ENCODE measurements around the gene TCAF1.
A peak's percentile ranks its signal among the peaks of the same experiment; 100 is the strongest.

The TCAF1 gene

DNA sequence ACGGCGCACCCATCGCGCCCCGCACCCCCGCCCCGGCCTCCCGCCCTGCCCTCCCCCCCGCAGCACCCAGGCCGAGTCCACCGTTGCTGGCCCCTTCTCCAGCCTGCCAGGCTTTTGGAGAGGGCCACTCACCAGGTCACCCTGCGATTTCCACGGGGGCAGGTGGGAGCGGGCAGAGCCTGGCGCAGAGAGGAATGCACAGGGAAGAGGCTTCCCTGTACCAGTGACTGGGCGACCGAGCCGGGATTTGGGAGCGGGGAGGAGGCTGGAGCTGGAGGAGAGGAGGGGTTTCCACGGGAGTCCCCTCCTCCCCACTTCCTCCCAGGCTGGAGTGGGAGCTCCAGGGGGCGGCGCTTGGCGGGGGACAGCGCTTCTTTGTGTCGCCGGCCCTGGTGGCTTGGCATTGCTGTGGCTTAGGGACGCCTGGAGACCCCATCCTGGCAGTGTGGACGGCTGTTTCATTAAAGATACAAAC, 19.3 kb downstream of the TCAF1 start:
- peaks cover 24% of the 10 kb centered on the region for H3K4me1 ChIP-seq (ENCODE audit: control insufficient read depth, low read length)
- H4K20me1 ChIP-seq (ENCODE audit: control insufficient read depth, insufficient read depth, low read depth, low read length): no peaks in the 10 kb centered on the region
- H3K4me2 ChIP-seq (ENCODE audit: low read length): peak overlapping the region; percentile 18; the same call in 1 of the 2 replicates
- TF ChIP-seq EZH2phosphoT487 (IDR thresholded peaks at IDR 0.05; ENCODE audit: borderline replicate concordance, low read length): no peak
- TF ChIP-seq, protein P1, sequence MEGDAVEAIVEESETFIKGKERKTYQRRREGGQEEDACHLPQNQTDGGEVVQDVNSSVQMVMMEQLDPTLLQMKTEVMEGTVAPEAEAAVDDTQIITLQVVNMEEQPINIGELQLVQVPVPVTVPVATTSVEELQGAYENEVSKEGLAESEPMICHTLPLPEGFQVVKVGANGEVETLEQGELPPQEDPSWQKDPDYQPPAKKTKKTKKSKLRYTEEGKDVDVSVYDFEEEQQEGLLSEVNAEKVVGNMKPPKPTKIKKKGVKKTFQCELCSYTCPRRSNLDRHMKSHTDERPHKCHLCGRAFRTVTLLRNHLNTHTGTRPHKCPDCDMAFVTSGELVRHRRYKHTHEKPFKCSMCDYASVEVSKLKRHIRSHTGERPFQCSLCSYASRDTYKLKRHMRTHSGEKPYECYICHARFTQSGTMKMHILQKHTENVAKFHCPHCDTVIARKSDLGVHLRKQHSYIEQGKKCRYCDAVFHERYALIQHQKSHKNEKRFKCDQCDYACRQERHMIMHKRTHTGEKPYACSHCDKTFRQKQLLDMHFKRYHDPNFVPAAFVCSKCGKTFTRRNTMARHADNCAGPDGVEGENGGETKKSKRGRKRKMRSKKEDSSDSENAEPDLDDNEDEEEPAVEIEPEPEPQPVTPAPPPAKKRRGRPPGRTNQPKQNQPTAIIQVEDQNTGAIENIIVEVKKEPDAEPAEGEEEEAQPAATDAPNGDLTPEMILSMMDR (IDR thresholded peaks at IDR 0.05; ENCODE audit: low read depth, low read length, poor library complexity, severe bottlenecking): no peak
- H3K36me3 ChIP-seq (ENCODE audit: control insufficient read depth, low read length): no peaks in the 10 kb centered on the region
- H3K27me3 ChIP-seq (ENCODE audit: control insufficient read depth, low read length): peaks cover 32% of the 10 kb centered on the region
- H3K27ac ChIP-seq (ENCODE audit: low read depth, low read length): no peak overlapping the region
- no peaks in the 10 kb centered on the region for H3K79me2 ChIP-seq (ENCODE audit: control insufficient read depth, low read length)
- no peak overlapping the region for H3K4me3 ChIP-seq (ENCODE audit: low read length)
- H3K9me3 ChIP-seq (ENCODE audit: control insufficient read depth, insufficient read depth, low read length): no peaks in the 10 kb centered on the region
- H3F3A ChIP-seq (ENCODE audit: control insufficient read depth, insufficient read depth): no peaks in the 10 kb centered on the region
- H3K9me2 ChIP-seq (replicated peaks; ENCODE audit: control insufficient read depth, low read length): no peaks in the 10 kb centered on the region

DNA sequence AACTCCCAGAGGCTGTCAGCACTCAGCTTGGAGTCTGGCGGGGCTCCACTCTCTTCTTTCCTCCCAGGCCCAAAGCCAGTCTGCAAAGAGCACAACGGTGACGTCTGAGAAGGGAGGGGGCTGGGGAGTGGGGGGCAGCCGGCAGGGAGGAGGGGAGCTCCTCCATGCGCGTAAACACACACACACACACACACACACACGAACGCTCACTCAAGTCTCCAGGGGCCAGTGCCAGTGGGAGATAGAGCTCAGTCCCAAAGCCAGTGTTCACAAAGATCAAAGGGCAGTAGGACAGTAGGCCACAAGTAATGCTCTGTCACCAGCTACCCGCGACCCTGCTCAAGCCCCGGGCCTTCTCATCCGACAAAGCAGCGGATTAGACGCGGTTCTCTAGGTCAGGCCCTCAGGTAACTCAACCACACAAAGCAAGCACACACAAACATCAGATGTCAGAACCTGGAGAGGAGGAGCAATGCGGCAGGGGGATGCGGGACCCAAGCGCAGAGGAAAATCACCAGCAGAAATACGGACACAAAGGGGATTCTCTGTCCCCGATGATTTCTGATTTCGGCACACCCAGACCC, 19.9 kb downstream of the TCAF1 start:
- TF ChIP-seq, protein P1 (IDR thresholded peaks at IDR 0.05; ENCODE audit: low read depth, low read length, poor library complexity, severe bottlenecking): no peak
- TF ChIP-seq EZH2phosphoT487 (IDR thresholded peaks at IDR 0.05; ENCODE audit: borderline replicate concordance, low read length): no peak
- no peak overlapping the region for H3K27ac ChIP-seq (ENCODE audit: low read depth, low read length)
- H3F3A ChIP-seq (ENCODE audit: control insufficient read depth, insufficient read depth): no peaks in the 10 kb centered on the region
- H3K9me2 ChIP-seq (replicated peaks; ENCODE audit: control insufficient read depth, low read length): no peaks in the 10 kb centered on the region
- no peak overlapping the region for H3K4me3 ChIP-seq (ENCODE audit: low read length)
- H3K27me3 ChIP-seq (ENCODE audit: control insufficient read depth, low read length): peaks cover 32% of the 10 kb centered on the region
- no peaks in the 10 kb centered on the region for H3K36me3 ChIP-seq (ENCODE audit: control insufficient read depth, low read length)
- H3K9me3 ChIP-seq (ENCODE audit: control insufficient read depth, insufficient read depth, low read length): no peaks in the 10 kb centered on the region
- H3K79me2 ChIP-seq (ENCODE audit: control insufficient read depth, low read length): no peaks in the 10 kb centered on the region
- no peaks in the 10 kb centered on the region for H4K20me1 ChIP-seq (ENCODE audit: control insufficient read depth, insufficient read depth, low read depth, low read length)
- no peak overlapping the region for H3K4me2 ChIP-seq (ENCODE audit: low read length)
- H3K4me1 ChIP-seq (ENCODE audit: control insufficient read depth, low read length): peaks cover 19% of the 10 kb centered on the region

DNA sequence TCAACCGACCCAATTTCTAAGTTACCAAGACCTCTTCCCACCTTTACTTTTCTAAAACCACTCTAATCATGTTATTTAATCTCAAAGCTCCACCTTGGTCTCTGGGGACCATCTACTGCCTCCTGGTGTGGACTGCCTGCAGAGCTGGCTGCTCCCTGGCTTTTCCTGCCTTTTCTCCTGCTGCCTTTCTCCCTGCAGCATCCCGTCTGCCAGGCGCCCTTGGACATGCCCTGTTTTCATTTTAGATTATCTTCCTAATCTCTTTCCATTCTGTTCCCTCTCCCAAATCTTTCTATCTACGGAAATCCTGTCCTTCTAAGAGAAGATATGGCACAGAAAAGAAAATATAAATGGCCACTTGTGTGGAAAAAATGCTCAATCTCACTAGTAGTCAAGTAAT, 23.1 kb downstream of the TCAF1 start:
- peaks cover 5% of the 10 kb centered on the region; the same call in 1 of the 2 replicates for H3K4me1 ChIP-seq (ENCODE audit: control insufficient read depth, low read length)
- TF ChIP-seq, protein P1 (IDR thresholded peaks at IDR 0.05; ENCODE audit: low read depth, low read length, poor library complexity, severe bottlenecking): no peak
- no peak for TF ChIP-seq EZH2phosphoT487 (IDR thresholded peaks at IDR 0.05; ENCODE audit: borderline replicate concordance, low read length)
- no peaks in the 10 kb centered on the region for H3K36me3 ChIP-seq (ENCODE audit: control insufficient read depth, low read length)
- H3K79me2 ChIP-seq (ENCODE audit: control insufficient read depth, low read length): no peaks in the 10 kb centered on the region
- no peaks in the 10 kb centered on the region for H3K9me3 ChIP-seq (ENCODE audit: control insufficient read depth, insufficient read depth, low read length)
- H4K20me1 ChIP-seq (ENCODE audit: control insufficient read depth, insufficient read depth, low read depth, low read length): no peaks in the 10 kb centered on the region
- no peaks in the 10 kb centered on the region for H3K9me2 ChIP-seq (replicated peaks; ENCODE audit: control insufficient read depth, low read length)
- H3K4me2 ChIP-seq (ENCODE audit: low read length): no peak overlapping the region
- peaks cover 29% of the 10 kb centered on the region for H3K27me3 ChIP-seq (ENCODE audit: control insufficient read depth, low read length)
- no peaks in the 10 kb centered on the region for H3F3A ChIP-seq (ENCODE audit: control insufficient read depth, insufficient read depth)
- no peak overlapping the region for H3K4me3 ChIP-seq (ENCODE audit: low read length)
- no peak overlapping the region for H3K27ac ChIP-seq (ENCODE audit: low read depth, low read length)
